GM12878 (cell line): ENCODE results near the gene STK40. TPM values are rescaled to one million over a fixed set of nuclear protein-coding genes. Genes with fewer than 3 reads are reported as not detected.

Source experiments
- BHLHE40 ChIP-seq, 2 experiments: fragments of 450-650 bp in 1 of 2; IDR thresholded peaks; 2 replicates each; pipeline ENCODE4 v1.6.1; 2011 to 2017; ENCODE audit warnings: low read depth in 2 of 2, borderline replicate concordance in 1 of 2, improper control_type of control experiment in 1 of 2, low read length in 1 of 2, mild to moderate bottlenecking in 1 of 2
- BMI1 ChIP-seq: fragments of 450-650 bp; IDR thresholded peaks from 2 replicates; pipeline ENCODE4 v1.6.1; 2016; ENCODE audit warnings: mild to moderate bottlenecking, moderate library complexity, borderline replicate concordance
- BRCA1 ChIP-seq: IDR thresholded peaks from 2 replicates; pipeline ENCODE4 v1.6.1; 2011; ENCODE audit warnings: low read depth, low read length, improper control_type of control experiment
- GABPA ChIP-seq: IDR thresholded peaks from 2 replicates; pipeline ENCODE4 v1.6.1; 2014; ENCODE audit warnings: antibody characterized with exemption, low read depth, mild to moderate bottlenecking, inconsistent platforms
- HDGF ChIP-seq: fragments of 450-650 bp; IDR thresholded peaks from 2 replicates; pipeline ENCODE4 v1.6.1; 2016; ENCODE audit warnings: antibody characterized with exemption
- IKZF1 ChIP-seq: fragments of 450-650 bp; conservative IDR thresholded peaks from 2 replicates; pipeline ENCODE4 v1.6.1; 2017; ENCODE audit warnings: antibody characterized with exemption, mild to moderate bottlenecking
- LARP7 ChIP-seq: fragments of 450-650 bp; IDR thresholded peaks from 2 replicates; pipeline ENCODE4 v1.6.1; 2017; ENCODE audit warnings: mild to moderate bottlenecking
- NFXL1 ChIP-seq: fragments of 450-650 bp; IDR thresholded peaks from 2 replicates; pipeline ENCODE4 v1.6.1; 2017; ENCODE audit warnings: antibody characterized with exemption, mild to moderate bottlenecking, borderline replicate concordance
- NR2C1 ChIP-seq: fragments of 450-650 bp; IDR thresholded peaks from 2 replicates; pipeline ENCODE4 v1.6.1; 2017; ENCODE audit warnings: antibody characterized with exemption, mild to moderate bottlenecking, moderate library complexity
- PAX5 ChIP-seq: IDR thresholded peaks from 2 replicates; pipeline ENCODE4 v1.6.1; 2011; ENCODE audit warnings: low read depth, low read length, borderline replicate concordance
- RUNX3 ChIP-seq: IDR thresholded peaks from 2 replicates; pipeline ENCODE4 v1.6.1; 2012; ENCODE audit warnings: low read length, inconsistent platforms
- SMARCA5 ChIP-seq: fragments of 450-650 bp; IDR thresholded peaks from 2 replicates; pipeline ENCODE4 v1.6.1; 2017; ENCODE audit warnings: mild to moderate bottlenecking
- SMC3 ChIP-seq: IDR thresholded peaks from 2 replicates; pipeline ENCODE4 v1.6.1; 2011; ENCODE audit warnings: low read length, improper control_type of control experiment, borderline replicate concordance
- polyA plus RNA-seq, 11 experiments: library from polyadenylated mRNA; depleted of rRNA in 4 of 11; unstranded in 6 of 11; stranded (reverse) in 5 of 11; fragments of >200 nt; fragmentation: Nextera tagmentation in 4 of 11; fragmentation: Illumina TruSeq in 1 of 11; extraction: Ambion mirVana in 4 of 11; extraction: Trizol in 1 of 11; gene quantifications; 1 replicate in 1 of 11; 2 replicates in 10 of 11; pipeline versions ENCODE4 v1.2.1 to v1.2.3, GENCODE V29; 2011 to 2016; ENCODE audit warnings: inconsistent platforms in 2 of 11, missing spikeins in 2 of 11, low read depth in 1 of 11
- total RNA-seq, 4 experiments: library from RNA; depleted of rRNA in 3 of 4; stranded (reverse); fragments of >200 nt in 3 of 4; fragmentation: Illumina TruSeq in 1 of 4; extraction: Trizol in 1 of 4; gene quantifications; 2 replicates each; pipeline versions ENCODE4 v1.2.1 to v1.2.3, GENCODE V29; 2013 to 2021
- TF ChIP-seq, protein P1 (sequence below): fragments of 450-650 bp; IDR thresholded peaks from 2 replicates; pipeline ENCODE4 v1.6.1; 2016; ENCODE audit warnings: mild to moderate bottlenecking, moderate library complexity, borderline replicate concordance
- TF ChIP-seq, protein P2 (sequence below): fragments of 150-350 bp; IDR thresholded peaks from 2 replicates; pipeline ENCODE4 v1.6.1; 2016; ENCODE audit warnings: low read depth, low read length
- TF ChIP-seq, protein P3 (sequence below): IDR thresholded peaks from 2 replicates; pipeline ENCODE4 v1.6.1; 2011; ENCODE audit warnings: borderline replicate concordance, low read depth, mild to moderate bottlenecking, moderate library complexity, mixed read lengths, low read length; ENCODE audit not compliant: insufficient read depth; ENCODE audit errors: extremely low read length
- TF ChIP-seq, protein P4 (sequence below), 3 experiments: IDR thresholded peaks in 2 of 3; conservative IDR thresholded peaks in 1 of 3; 2 replicates each; pipeline ENCODE4 v1.5.1; 2011; ENCODE audit warnings: low read depth in 3 of 3, low read length in 3 of 3, mild to moderate bottlenecking in 3 of 3, control low read depth in 2 of 3, moderate library complexity in 2 of 3, inconsistent platforms in 1 of 3, mixed read lengths in 1 of 3; ENCODE audit not compliant: control insufficient read depth in 2 of 3, insufficient read depth in 1 of 3; ENCODE audit errors: extremely low read depth in 1 of 3

Gene STK40
- total and polyA plus RNA-seq, 10 of the 15 experiments (the other 5 are each of a cell fraction or from before 2014, with no cell fraction given): 0.27 to 51.0 (median 29.5) TPM

DNA sequence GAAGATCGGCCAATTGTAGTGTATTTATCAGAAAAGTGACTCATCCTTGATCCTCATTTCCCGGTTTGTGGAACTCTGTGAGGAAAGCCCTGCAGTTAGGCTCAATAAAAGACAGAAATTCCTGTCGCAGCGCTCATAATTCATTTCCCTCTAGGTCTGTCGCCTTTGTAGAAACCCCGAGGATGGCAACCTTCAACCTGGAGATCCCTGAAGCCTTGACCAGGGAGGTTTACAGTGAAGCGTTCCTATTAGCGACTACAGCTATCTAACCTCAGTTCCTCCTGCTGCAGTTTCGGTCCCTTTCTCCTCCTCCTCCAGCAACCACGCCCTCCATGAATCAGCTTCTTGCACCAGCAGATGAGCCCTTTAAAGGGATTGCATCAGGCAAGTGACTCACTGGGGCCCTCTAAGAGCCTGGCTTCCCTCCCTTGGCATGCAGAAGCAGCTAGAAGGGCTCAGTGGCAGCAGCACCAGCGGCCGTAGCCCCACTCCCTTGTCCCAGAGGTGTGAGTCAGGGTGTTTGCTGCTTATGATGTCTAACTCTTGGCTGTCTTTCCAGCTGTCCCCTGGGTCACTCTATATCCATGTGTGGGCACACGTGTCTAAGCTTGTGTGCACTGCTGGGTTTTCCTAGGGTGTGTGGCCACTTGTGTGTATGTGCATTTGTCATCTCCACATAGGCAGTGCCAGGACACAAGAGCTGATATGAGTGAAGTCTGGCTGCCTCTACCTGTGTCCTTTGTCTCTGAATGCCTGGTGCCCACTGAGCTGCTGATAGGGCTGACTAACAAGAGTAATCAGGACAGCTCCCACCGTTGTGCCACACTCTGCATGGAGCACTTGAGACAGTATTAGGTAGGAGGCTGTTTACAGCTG, 779 bp upstream of the STK40 start (continued):
- TF ChIP-seq, protein P1, sequence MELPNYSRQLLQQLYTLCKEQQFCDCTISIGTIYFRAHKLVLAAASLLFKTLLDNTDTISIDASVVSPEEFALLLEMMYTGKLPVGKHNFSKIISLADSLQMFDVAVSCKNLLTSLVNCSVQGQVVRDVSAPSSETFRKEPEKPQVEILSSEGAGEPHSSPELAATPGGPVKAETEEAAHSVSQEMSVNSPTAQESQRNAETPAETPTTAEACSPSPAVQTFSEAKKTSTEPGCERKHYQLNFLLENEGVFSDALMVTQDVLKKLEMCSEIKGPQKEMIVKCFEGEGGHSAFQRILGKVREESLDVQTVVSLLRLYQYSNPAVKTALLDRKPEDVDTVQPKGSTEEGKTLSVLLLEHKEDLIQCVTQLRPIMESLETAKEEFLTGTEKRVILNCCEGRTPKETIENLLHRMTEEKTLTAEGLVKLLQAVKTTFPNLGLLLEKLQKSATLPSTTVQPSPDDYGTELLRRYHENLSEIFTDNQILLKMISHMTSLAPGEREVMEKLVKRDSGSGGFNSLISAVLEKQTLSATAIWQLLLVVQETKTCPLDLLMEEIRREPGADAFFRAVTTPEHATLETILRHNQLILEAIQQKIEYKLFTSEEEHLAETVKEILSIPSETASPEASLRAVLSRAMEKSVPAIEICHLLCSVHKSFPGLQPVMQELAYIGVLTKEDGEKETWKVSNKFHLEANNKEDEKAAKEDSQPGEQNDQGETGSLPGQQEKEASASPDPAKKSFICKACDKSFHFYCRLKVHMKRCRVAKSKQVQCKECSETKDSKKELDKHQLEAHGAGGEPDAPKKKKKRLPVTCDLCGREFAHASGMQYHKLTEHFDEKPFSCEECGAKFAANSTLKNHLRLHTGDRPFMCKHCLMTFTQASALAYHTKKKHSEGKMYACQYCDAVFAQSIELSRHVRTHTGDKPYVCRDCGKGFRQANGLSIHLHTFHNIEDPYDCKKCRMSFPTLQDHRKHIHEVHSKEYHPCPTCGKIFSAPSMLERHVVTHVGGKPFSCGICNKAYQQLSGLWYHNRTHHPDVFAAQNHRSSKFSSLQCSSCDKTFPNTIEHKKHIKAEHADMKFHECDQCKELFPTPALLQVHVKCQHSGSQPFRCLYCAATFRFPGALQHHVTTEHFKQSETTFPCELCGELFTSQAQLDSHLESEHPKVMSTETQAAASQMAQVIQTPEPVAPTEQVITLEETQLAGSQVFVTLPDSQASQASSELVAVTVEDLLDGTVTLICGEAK: no peak
- TF ChIP-seq BHLHE40 (IDR thresholded peaks at IDR 0.05; ENCODE audit: borderline replicate concordance in 1 of 2, low read depth in 2 of 2, low read length in 1 of 2) (peak in 1 of 2 experiments; percentile 37; a peak in 1 of 4 replicates), RUNX3 (peak; percentile 71), PAX5 (peak; percentile 45; the same call in 1 of the 2 replicates), BRCA1 (no peak), HDGF (peak; percentile 37; the same call in 1 of the 2 replicates), GABPA (no peak), IKZF1 (peak; percentile 63), NFXL1 (no peak), BMI1 (no peak), SMC3 (peak; percentile 14; the same call in 1 of the 2 replicates), LARP7 (peak; percentile 53; the same call in 1 of the 2 replicates), NR2C1 (no peak), SMARCA5 (peak; percentile 98)
- TF ChIP-seq, protein P2, sequence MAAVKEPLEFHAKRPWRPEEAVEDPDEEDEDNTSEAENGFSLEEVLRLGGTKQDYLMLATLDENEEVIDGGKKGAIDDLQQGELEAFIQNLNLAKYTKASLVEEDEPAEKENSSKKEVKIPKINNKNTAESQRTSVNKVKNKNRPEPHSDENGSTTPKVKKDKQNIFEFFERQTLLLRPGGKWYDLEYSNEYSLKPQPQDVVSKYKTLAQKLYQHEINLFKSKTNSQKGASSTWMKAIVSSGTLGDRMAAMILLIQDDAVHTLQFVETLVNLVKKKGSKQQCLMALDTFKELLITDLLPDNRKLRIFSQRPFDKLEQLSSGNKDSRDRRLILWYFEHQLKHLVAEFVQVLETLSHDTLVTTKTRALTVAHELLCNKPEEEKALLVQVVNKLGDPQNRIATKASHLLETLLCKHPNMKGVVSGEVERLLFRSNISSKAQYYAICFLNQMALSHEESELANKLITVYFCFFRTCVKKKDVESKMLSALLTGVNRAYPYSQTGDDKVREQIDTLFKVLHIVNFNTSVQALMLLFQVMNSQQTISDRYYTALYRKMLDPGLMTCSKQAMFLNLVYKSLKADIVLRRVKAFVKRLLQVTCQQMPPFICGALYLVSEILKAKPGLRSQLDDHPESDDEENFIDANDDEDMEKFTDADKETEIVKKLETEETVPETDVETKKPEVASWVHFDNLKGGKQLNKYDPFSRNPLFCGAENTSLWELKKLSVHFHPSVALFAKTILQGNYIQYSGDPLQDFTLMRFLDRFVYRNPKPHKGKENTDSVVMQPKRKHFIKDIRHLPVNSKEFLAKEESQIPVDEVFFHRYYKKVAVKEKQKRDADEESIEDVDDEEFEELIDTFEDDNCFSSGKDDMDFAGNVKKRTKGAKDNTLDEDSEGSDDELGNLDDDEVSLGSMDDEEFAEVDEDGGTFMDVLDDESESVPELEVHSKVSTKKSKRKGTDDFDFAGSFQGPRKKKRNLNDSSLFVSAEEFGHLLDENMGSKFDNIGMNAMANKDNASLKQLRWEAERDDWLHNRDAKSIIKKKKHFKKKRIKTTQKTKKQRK: no peak
- TF ChIP-seq, protein P3, sequence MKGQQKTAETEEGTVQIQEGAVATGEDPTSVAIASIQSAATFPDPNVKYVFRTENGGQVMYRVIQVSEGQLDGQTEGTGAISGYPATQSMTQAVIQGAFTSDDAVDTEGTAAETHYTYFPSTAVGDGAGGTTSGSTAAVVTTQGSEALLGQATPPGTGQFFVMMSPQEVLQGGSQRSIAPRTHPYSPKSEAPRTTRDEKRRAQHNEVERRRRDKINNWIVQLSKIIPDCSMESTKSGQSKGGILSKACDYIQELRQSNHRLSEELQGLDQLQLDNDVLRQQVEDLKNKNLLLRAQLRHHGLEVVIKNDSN: no peak
- TF ChIP-seq, protein P4, sequence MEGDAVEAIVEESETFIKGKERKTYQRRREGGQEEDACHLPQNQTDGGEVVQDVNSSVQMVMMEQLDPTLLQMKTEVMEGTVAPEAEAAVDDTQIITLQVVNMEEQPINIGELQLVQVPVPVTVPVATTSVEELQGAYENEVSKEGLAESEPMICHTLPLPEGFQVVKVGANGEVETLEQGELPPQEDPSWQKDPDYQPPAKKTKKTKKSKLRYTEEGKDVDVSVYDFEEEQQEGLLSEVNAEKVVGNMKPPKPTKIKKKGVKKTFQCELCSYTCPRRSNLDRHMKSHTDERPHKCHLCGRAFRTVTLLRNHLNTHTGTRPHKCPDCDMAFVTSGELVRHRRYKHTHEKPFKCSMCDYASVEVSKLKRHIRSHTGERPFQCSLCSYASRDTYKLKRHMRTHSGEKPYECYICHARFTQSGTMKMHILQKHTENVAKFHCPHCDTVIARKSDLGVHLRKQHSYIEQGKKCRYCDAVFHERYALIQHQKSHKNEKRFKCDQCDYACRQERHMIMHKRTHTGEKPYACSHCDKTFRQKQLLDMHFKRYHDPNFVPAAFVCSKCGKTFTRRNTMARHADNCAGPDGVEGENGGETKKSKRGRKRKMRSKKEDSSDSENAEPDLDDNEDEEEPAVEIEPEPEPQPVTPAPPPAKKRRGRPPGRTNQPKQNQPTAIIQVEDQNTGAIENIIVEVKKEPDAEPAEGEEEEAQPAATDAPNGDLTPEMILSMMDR (IDR thresholded peaks at IDR 0.05 in 2 of 3, conservative IDR thresholded peaks at IDR 0.05 in 1 of 3; ENCODE audit: control insufficient read depth in 2 of 3, extremely low read depth in 1 of 3, insufficient read depth in 1 of 3, low read depth in 3 of 3, low read length in 3 of 3): 0 out of 6 replicates have a peak, but pooled peaks of 2 of the 3 experiments have one; percentile 8 to 9
